WTC11 (cell line): Measurements from ENCODE around the gene BIRC3. TPM values are rescaled to one million over a fixed set of nuclear protein-coding genes. Genes with fewer than 3 reads are reported as not detected.

Experiments used
- ATAC-seq: fragments of 200-7000 bp; cut with Tn5 transposase; 2 replicates; pipeline ENCODE4 v1.10.0; 2021; ENCODE audit warnings: mild to moderate bottlenecking, moderate library complexity
- CTCF ChIA-PET: fragments of 300-600 bp; sonication (Branson Sonifier 250); formaldehyde crosslinking; loops from one replicate; lab custom pipeline; 2021; ENCODE audit warnings: antibody characterized with exemption; lab: Charles Lee
- POLR2A ChIA-PET: fragments of 350-600 bp; sonication (Branson Sonifier 250); formaldehyde crosslinking; loops from one replicate; lab custom pipeline; 2021; ENCODE audit warnings: antibody characterized with exemption; lab: Charles Lee
- DNase-seq: peaks from one replicate; pipeline ENCODE4 v3.0.0; 2021; ENCODE audit warnings: low spot score
- H3K27ac Mint-ChIP-seq: 2 replicates; pipeline ENCODE4 v1.8.0; 2021; ENCODE audit warnings: mixed read lengths
- H3K27me3 Mint-ChIP-seq: 2 replicates; pipeline ENCODE4 v1.8.0; 2021; ENCODE audit warnings: low read depth, mild to moderate bottlenecking, moderate library complexity, mixed read lengths
- H3K36me3 Mint-ChIP-seq: 2 replicates; pipeline ENCODE4 v1.8.0; 2021; ENCODE audit warnings: mixed read lengths
- H3K4me1 Mint-ChIP-seq: 2 replicates; pipeline ENCODE4 v1.8.0; 2022; ENCODE audit warnings: mixed read lengths
- H3K4me3 Mint-ChIP-seq: 2 replicates; pipeline ENCODE4 v1.8.0; 2021; ENCODE audit warnings: mild to moderate bottlenecking, moderate library complexity, mixed read lengths
- H3K9me3 Mint-ChIP-seq: 2 replicates; pipeline ENCODE4 v1.8.0; 2021; ENCODE audit warnings: mixed read lengths
- ELF4 ChIP-seq: sonication (generic); formaldehyde crosslinking; IDR thresholded peaks from 2 replicates; pipeline ENCODE4 v1.8.1; 2022; ENCODE audit warnings: low read depth, mild to moderate bottlenecking, moderate library complexity, missing genetic modification reagents
- FOXK1 ChIP-seq: sonication (generic); formaldehyde crosslinking; IDR thresholded peaks from 2 replicates; pipeline ENCODE4 v1.8.0; 2022; ENCODE audit warnings: mild to moderate bottlenecking, moderate library complexity, missing genetic modification reagents
- FOXP1 ChIP-seq: sonication (generic); formaldehyde crosslinking; IDR thresholded peaks from 2 replicates; pipeline ENCODE4 v1.8.0; 2022; ENCODE audit warnings: missing genetic modification reagents, mild to moderate bottlenecking, moderate library complexity, borderline replicate concordance
- MYBL2 ChIP-seq: sonication (generic); formaldehyde crosslinking; IDR thresholded peaks from 2 replicates; pipeline ENCODE4 v1.8.1; 2023; ENCODE audit warnings: mild to moderate bottlenecking, moderate library complexity, missing genetic modification reagents
- NFATC4 ChIP-seq: fragments of 250-450 bp; sonication (Bioruptor Pico); IDR thresholded peaks from 2 replicates; pipeline ENCODE4 v1.9.0; 2021; ENCODE audit warnings: mild to moderate bottlenecking
- NFYB ChIP-seq: sonication (generic); formaldehyde crosslinking; conservative IDR thresholded peaks from 2 replicates; pipeline ENCODE4 v1.8.0; 2022; ENCODE audit warnings: low read depth, missing genetic modification reagents
- NR1H2 ChIP-seq: sonication (generic); formaldehyde crosslinking; IDR thresholded peaks from 2 replicates; pipeline ENCODE4 v1.9.0; 2021; ENCODE audit warnings: mild to moderate bottlenecking, moderate library complexity, missing genetic modification reagents
- NR3C1 ChIP-seq: sonication (generic); formaldehyde crosslinking; conservative IDR thresholded peaks from 2 replicates; pipeline ENCODE4 v1.8.1; 2023; ENCODE audit warnings: low read depth, mild to moderate bottlenecking, missing genetic modification reagents
- OVOL2 ChIP-seq: fragments of 250-450 bp; sonication (Bioruptor Pico); IDR thresholded peaks from 2 replicates; pipeline ENCODE4 v1.9.0; 2021; ENCODE audit warnings: mild to moderate bottlenecking, borderline replicate concordance
- PRRX2 ChIP-seq: fragments of 250-450 bp; sonication (Bioruptor Pico); IDR thresholded peaks from 2 replicates; pipeline ENCODE4 v1.8.0; 2021; ENCODE audit warnings: mild to moderate bottlenecking
- TP53 ChIP-seq: sonication (generic); formaldehyde crosslinking; IDR thresholded peaks from 2 replicates; pipeline ENCODE4 v1.8.1; 2023; ENCODE audit warnings: mild to moderate bottlenecking, missing genetic modification reagents
- ZNF121 ChIP-seq: sonication (generic); formaldehyde crosslinking; IDR thresholded peaks from 2 replicates; pipeline ENCODE4 v1.8.0; 2023; ENCODE audit warnings: missing genetic modification reagents
- ZNF219 ChIP-seq: sonication (generic); formaldehyde crosslinking; IDR thresholded peaks from 2 replicates; pipeline ENCODE4 v1.8.0; 2023; ENCODE audit warnings: missing genetic modification reagents, mild to moderate bottlenecking, borderline replicate concordance
- ZNF396 ChIP-seq: fragments of 250-450 bp; sonication (Bioruptor Pico); IDR thresholded peaks from 2 replicates; pipeline ENCODE4 v1.8.0; 2021; ENCODE audit warnings: mild to moderate bottlenecking, moderate library complexity, borderline replicate concordance
- ZNF416 ChIP-seq: fragments of 250-450 bp; sonication (Bioruptor Pico); IDR thresholded peaks from 2 replicates; pipeline ENCODE4 v1.9.0; 2021; ENCODE audit warnings: mild to moderate bottlenecking, inconsistent platforms
- total RNA-seq: library from RNA; stranded (reverse); gene quantifications from 3 replicates; pipeline ENCODE4 v1.2.3, GENCODE V29; 2021
- TF ChIP-seq, protein P1 (sequence below): sonication (generic); formaldehyde crosslinking; IDR thresholded peaks from 2 replicates; pipeline ENCODE4 v1.8.0; 2023; ENCODE audit warnings: missing genetic modification reagents, mild to moderate bottlenecking, borderline replicate concordance
- TF ChIP-seq, protein P2 (sequence below): sonication (generic); formaldehyde crosslinking; IDR thresholded peaks from 2 replicates; pipeline ENCODE4 v1.8.0; 2022; ENCODE audit warnings: mild to moderate bottlenecking, missing genetic modification reagents
- TF ChIP-seq, protein P3 (sequence below): fragments of 200-600 bp; IDR thresholded peaks from 2 replicates; pipeline ENCODE4 v1.8.0; 2022; ENCODE audit warnings: antibody characterized with exemption
- TF ChIP-seq, protein P4 (sequence below): sonication (generic); formaldehyde crosslinking; IDR thresholded peaks from 2 replicates; pipeline ENCODE4 v1.8.0; 2022; ENCODE audit warnings: mild to moderate bottlenecking, missing genetic modification reagents
- TF ChIP-seq, protein P5 (sequence below): sonication (generic); formaldehyde crosslinking; IDR thresholded peaks from 2 replicates; pipeline ENCODE4 v1.8.1; 2023; ENCODE audit warnings: mild to moderate bottlenecking, missing genetic modification reagents

BIRC3 gene
- total RNA-seq, 1 experiment from 2014 or later = 0.33 TPM

DNA sequence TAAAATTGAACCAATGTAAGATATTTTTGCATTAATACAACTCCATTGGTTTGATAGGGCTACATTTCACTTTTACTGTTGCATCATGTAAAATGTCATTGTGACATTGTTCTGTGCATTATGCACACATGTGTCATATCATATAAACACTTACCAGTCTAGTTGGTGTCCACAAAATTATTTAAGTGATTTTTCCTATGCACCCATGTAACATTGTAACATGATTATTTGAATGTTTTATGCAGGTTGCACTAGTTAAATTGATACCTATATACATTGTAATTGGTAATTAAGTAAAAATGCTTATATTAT lies 9.6 kb upstream of the BIRC3 start:
- CTCF ChIA-PET = interaction anchor here (0.7 to 1.1 kb wide), 3 partner anchors 13 to 300 kb away, joined by 3 to 7 read pairs (median 4); no protein-coding TSS in a partner anchor
- ATAC-seq = no peak
- no peak overlapping the region for H3K27ac Mint-ChIP-seq
- peaks cover 13% of the 10 kb centered on the region for H3K4me1 Mint-ChIP-seq
- no peak overlapping the region for H3K4me3 Mint-ChIP-seq
- H3K36me3 Mint-ChIP-seq = peaks cover 14% of the 10 kb centered on the region
- no peak for TF ChIP-seq NR3C1 (CRISPR knock-in tag)
- TF ChIP-seq, protein P1, sequence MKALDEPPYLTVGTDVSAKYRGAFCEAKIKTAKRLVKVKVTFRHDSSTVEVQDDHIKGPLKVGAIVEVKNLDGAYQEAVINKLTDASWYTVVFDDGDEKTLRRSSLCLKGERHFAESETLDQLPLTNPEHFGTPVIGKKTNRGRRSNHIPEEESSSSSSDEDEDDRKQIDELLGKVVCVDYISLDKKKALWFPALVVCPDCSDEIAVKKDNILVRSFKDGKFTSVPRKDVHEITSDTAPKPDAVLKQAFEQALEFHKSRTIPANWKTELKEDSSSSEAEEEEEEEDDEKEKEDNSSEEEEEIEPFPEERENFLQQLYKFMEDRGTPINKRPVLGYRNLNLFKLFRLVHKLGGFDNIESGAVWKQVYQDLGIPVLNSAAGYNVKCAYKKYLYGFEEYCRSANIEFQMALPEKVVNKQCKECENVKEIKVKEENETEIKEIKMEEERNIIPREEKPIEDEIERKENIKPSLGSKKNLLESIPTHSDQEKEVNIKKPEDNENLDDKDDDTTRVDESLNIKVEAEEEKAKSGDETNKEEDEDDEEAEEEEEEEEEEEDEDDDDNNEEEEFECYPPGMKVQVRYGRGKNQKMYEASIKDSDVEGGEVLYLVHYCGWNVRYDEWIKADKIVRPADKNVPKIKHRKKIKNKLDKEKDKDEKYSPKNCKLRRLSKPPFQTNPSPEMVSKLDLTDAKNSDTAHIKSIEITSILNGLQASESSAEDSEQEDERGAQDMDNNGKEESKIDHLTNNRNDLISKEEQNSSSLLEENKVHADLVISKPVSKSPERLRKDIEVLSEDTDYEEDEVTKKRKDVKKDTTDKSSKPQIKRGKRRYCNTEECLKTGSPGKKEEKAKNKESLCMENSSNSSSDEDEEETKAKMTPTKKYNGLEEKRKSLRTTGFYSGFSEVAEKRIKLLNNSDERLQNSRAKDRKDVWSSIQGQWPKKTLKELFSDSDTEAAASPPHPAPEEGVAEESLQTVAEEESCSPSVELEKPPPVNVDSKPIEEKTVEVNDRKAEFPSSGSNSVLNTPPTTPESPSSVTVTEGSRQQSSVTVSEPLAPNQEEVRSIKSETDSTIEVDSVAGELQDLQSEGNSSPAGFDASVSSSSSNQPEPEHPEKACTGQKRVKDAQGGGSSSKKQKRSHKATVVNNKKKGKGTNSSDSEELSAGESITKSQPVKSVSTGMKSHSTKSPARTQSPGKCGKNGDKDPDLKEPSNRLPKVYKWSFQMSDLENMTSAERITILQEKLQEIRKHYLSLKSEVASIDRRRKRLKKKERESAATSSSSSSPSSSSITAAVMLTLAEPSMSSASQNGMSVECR (CRISPR knock-in tag) = no peak
- TF ChIP-seq NFYB (CRISPR knock-in tag) = no peak
- no peak for TF ChIP-seq ZNF219 (CRISPR knock-in tag)
- TF ChIP-seq, protein P2, sequence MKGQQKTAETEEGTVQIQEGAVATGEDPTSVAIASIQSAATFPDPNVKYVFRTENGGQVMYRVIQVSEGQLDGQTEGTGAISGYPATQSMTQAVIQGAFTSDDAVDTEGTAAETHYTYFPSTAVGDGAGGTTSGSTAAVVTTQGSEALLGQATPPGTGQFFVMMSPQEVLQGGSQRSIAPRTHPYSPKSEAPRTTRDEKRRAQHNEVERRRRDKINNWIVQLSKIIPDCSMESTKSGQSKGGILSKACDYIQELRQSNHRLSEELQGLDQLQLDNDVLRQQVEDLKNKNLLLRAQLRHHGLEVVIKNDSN (CRISPR knock-in tag) = no peak
- TF ChIP-seq FOXP1 (CRISPR knock-in tag) = no peak
- TF ChIP-seq FOXK1 (CRISPR knock-in tag) = no peak
- TF ChIP-seq ZNF396 (CRISPR knock-in tag) = no peak
- no peak for TF ChIP-seq NFATC4 (CRISPR knock-in tag)
- TF ChIP-seq TP53 = no peak
- TF ChIP-seq, all 79 proteins: peak for 0
- H3K9me3 Mint-ChIP-seq = peaks cover 16% of the 10 kb centered on the region
- H3K27me3 Mint-ChIP-seq = no peaks in the 10 kb centered on the region; the same call in 1 of the 2 replicates
- POLR2A ChIA-PET = no interaction called here
- no peak for DNase-seq

DNA sequence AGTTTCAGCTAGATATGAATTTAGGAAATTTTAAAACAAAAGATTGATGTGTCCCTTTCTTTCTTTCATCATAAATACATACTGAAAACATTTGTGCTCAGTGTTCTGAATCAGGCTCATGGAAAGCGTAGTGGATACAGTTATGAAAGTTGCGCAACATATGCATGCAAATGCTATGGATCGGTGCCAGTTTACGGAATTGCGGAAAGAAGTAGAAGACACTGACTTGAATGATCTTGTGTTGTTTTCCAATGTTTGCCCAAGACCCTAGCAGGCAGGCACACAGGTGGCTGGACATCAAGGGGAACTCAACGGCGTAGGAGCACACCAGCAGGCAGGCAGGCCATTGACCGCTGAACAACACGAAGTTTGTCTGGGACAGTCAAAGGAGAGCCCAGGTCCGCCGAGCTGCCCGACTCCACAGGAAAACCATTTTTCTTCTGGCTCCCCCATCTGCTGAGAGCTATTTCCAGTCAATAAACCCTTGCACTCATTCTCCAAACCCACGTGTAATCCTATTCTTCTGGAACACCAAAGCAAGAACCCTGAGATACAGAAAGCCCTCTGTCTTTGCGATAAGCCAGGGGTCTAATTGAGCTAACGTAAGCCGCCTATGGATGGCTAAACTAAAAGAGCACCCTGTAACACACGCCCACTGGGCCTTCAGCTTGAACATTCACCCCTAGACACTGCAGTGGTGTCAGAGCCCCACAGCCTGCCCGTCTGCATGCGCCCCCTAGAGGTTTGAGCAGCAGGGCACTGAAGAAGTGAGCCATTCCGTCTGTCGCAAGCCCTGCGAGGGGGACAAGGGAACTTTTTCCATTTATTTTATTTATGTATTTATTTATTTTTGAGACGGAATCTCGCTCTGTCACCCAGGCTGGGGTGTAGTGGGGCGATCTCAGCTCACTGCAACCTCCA lies 7.4 kb upstream of the BIRC3 start:
- CTCF ChIA-PET = interaction anchor here (0.5 to 2.7 kb wide), 38 partner anchors 8 to 357 kb away, joined by 3 to 28 read pairs (median 4); no protein-coding TSS in a partner anchor
- H3K4me3 Mint-ChIP-seq = no peak overlapping the region
- TF ChIP-seq, protein P3, sequence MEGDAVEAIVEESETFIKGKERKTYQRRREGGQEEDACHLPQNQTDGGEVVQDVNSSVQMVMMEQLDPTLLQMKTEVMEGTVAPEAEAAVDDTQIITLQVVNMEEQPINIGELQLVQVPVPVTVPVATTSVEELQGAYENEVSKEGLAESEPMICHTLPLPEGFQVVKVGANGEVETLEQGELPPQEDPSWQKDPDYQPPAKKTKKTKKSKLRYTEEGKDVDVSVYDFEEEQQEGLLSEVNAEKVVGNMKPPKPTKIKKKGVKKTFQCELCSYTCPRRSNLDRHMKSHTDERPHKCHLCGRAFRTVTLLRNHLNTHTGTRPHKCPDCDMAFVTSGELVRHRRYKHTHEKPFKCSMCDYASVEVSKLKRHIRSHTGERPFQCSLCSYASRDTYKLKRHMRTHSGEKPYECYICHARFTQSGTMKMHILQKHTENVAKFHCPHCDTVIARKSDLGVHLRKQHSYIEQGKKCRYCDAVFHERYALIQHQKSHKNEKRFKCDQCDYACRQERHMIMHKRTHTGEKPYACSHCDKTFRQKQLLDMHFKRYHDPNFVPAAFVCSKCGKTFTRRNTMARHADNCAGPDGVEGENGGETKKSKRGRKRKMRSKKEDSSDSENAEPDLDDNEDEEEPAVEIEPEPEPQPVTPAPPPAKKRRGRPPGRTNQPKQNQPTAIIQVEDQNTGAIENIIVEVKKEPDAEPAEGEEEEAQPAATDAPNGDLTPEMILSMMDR = peak; percentile 72
- no peak for TF ChIP-seq ELF4
- peak; percentile 93 for ATAC-seq
- H3K27ac Mint-ChIP-seq = no peak overlapping the region
- H3K27me3 Mint-ChIP-seq = no peaks in the 10 kb centered on the region
- no peaks in the 10 kb centered on the region for H3K36me3 Mint-ChIP-seq
- peak; percentile 79 for DNase-seq
- peaks cover 13% of the 10 kb centered on the region for H3K4me1 Mint-ChIP-seq
- H3K9me3 Mint-ChIP-seq = no peaks in the 10 kb centered on the region
- POLR2A ChIA-PET = interaction anchor here (1.0 to 1.1 kb wide), 2 partner anchors 41 to 200 kb away, joined by 3 read pairs; no protein-coding TSS in a partner anchor

DNA sequence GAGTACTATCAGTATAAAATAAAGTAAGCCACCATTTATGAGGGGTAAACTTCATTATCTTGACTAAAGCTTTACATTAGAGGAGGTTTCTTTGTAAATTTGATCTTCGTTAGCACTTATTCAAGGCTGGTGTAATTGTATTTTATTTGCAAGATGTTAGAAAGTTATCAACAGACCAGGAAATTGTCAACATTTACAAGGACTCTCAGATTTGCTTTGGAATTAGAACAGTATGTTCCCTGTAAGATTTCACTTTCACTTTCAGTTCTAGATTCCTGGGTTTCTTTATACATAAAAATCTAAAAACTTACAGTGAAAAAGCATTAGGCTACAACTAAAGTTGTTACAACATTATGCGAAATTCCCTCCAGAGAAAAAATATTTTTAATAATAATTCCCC lies 4.6 kb upstream of the BIRC3 start:
- DNase-seq (no peak), ATAC-seq (no peak)
- no peaks in the 10 kb centered on the region for H3K36me3 Mint-ChIP-seq
- H3K4me1 Mint-ChIP-seq = peaks cover 6% of the 10 kb centered on the region; the same call in 1 of the 2 replicates
- H3K27me3 Mint-ChIP-seq = peaks cover 5% of the 10 kb centered on the region
- no peaks in the 10 kb centered on the region for H3K9me3 Mint-ChIP-seq
- ChIA-PET POLR2A (no interaction called here), CTCF (interaction anchor here (1.2 to 1.7 kb wide), 2 partner anchors 25 to 354 kb away, joined by 4 read pairs; no protein-coding TSS in a partner anchor)
- H3K27ac Mint-ChIP-seq = no peak overlapping the region
- no peak overlapping the region for H3K4me3 Mint-ChIP-seq
- no peak for TF ChIP-seq NR1H2
- TF ChIP-seq, protein P4, sequence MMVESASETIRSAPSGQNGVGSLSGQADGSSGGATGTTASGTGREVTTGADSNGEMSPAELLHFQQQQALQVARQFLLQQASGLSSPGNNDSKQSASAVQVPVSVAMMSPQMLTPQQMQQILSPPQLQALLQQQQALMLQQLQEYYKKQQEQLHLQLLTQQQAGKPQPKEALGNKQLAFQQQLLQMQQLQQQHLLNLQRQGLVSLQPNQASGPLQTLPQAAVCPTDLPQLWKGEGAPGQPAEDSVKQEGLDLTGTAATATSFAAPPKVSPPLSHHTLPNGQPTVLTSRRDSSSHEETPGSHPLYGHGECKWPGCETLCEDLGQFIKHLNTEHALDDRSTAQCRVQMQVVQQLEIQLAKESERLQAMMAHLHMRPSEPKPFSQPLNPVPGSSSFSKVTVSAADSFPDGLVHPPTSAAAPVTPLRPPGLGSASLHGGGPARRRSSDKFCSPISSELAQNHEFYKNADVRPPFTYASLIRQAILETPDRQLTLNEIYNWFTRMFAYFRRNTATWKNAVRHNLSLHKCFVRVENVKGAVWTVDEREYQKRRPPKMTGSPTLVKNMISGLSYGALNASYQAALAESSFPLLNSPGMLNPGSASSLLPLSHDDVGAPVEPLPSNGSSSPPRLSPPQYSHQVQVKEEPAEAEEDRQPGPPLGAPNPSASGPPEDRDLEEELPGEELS = no peak
- no peak for TF ChIP-seq FOXK1 (CRISPR knock-in tag)
- no peak for TF ChIP-seq PRRX2 (CRISPR knock-in tag)
- TF ChIP-seq ZNF121 (CRISPR knock-in tag) = no peak
- TF ChIP-seq, protein P5, sequence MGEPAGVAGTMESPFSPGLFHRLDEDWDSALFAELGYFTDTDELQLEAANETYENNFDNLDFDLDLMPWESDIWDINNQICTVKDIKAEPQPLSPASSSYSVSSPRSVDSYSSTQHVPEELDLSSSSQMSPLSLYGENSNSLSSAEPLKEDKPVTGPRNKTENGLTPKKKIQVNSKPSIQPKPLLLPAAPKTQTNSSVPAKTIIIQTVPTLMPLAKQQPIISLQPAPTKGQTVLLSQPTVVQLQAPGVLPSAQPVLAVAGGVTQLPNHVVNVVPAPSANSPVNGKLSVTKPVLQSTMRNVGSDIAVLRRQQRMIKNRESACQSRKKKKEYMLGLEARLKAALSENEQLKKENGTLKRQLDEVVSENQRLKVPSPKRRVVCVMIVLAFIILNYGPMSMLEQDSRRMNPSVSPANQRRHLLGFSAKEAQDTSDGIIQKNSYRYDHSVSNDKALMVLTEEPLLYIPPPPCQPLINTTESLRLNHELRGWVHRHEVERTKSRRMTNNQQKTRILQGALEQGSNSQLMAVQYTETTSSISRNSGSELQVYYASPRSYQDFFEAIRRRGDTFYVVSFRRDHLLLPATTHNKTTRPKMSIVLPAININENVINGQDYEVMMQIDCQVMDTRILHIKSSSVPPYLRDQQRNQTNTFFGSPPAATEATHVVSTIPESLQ = no peak
- no peak for TF ChIP-seq ZNF416
- no peak for TF ChIP-seq MYBL2 (CRISPR knock-in tag)
- no peak for TF ChIP-seq OVOL2 (CRISPR knock-in tag)
